AG04449 (cell line): Measurements from ENCODE around the gene CISD1.

ENCODE experiments used
- CTCF ChIA-PET: fragments of 350-600 bp; formaldehyde crosslinking; extraction: SDS; loops from one replicate; lab custom pipeline; 2021; ENCODE audit warnings: antibody characterized with exemption; lab: Yijun Ruan, JAX
- POLR2A ChIA-PET: fragments of 400-600, 350-600 bp; formaldehyde crosslinking; extraction: SDS; loops from one replicate; lab custom pipeline; 2020; ENCODE audit warnings: antibody characterized with exemption, inconsistent platforms; lab: Yijun Ruan, JAX
- DNase-seq: peaks from one replicate; pipeline ENCODE4 v3.0.0-alpha.2; 2010; ENCODE audit warnings: low read depth, low spot score
- H3K4me3 ChIP-seq: 2 replicates; pipeline ENCODE4 v1.5.1; 2011; ENCODE audit warnings: low read depth, mild to moderate bottlenecking, control low read depth, low read length
- TF ChIP-seq, protein P1 (sequence below): IDR thresholded peaks from one replicate; pipeline ENCODE4 v1.5.1; 2011; ENCODE audit warnings: mild to moderate bottlenecking, moderate library complexity, low read length, control low read depth, inconsistent platforms; ENCODE audit not compliant: insufficient read depth; ENCODE audit errors: missing control alignments

Gene CISD1

DNA sequence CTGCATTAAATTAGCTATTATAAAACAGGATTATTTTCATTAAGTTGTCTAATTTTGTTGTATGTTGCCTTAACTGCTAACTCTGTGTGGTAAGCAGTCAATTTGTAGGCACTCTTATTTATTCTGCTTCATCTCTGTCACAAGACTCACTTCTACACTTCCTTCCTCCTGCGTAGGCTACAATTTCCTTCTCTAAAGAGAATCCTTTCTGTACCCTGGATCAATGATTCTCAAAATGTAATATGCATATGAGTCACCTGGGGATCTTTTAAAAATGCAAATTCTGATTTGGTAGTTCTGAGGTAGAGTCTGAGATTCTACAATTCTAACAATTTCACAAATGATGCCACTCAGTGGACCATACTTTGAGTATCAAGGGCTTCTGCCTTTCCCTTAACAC is 61.5 kb downstream of the CISD1 start:
- H3K4me3 ChIP-seq = no peak overlapping the region
- TF ChIP-seq, protein P1, sequence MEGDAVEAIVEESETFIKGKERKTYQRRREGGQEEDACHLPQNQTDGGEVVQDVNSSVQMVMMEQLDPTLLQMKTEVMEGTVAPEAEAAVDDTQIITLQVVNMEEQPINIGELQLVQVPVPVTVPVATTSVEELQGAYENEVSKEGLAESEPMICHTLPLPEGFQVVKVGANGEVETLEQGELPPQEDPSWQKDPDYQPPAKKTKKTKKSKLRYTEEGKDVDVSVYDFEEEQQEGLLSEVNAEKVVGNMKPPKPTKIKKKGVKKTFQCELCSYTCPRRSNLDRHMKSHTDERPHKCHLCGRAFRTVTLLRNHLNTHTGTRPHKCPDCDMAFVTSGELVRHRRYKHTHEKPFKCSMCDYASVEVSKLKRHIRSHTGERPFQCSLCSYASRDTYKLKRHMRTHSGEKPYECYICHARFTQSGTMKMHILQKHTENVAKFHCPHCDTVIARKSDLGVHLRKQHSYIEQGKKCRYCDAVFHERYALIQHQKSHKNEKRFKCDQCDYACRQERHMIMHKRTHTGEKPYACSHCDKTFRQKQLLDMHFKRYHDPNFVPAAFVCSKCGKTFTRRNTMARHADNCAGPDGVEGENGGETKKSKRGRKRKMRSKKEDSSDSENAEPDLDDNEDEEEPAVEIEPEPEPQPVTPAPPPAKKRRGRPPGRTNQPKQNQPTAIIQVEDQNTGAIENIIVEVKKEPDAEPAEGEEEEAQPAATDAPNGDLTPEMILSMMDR = no peak
- DNase-seq = no peak
- ChIA-PET CTCF (no interaction called here), POLR2A (no interaction called here)

DNA sequence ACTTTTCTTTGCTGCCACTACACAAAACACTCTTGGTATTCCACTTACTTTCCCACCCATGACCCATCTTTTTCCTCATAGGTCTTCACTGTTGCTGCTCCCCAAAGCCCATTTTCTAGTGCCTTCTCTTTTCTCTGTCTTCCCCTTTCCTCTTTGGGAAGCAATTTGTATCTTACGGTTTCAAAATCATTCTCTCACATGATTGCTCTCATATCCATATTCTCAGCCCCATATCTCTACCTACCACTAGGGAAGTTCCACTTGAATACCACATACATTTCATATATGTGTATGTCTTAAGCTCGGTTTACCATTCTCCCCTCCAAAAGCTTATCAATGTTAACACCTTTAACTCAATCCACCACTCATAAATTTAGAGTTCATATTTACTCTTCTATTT is 62.7 kb downstream of the CISD1 start:
- DNase-seq = no peak
- TF ChIP-seq, protein P1 = no peak
- ChIA-PET CTCF (interaction anchor here (0.6 to 0.7 kb wide), 3 partner anchors 32 to 63 kb away, joined by 3 read pairs; partner anchors contain the start of gene CISD1), POLR2A (no interaction called here)
- H3K4me3 ChIP-seq = no peak overlapping the region

DNA sequence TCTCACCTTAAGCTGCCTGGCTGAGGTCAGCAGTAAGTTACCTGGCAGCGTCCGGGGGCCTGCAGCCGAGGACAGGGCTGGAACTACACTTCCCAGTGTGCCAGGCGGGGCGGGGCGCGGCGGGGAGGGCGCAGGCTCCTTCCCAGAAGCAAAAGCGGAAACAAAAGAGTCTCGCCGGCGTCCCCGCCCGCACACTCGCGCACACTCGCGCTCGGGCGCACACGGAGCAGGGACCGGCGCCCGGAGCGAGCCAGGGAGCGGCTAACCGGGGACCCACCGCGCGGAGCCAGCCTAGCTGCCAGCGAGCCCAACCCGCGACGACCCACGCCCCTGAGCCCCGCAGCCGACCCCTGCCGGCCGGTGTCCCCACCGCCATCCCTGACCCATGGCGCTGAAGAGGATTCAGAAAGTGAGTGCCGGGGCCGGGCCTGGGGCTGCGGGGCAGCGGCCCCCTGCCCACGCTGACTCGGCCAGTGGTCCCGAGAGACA is 65.9 kb downstream of the CISD1 start, which contains the start of gene UBE2D1:
UBE2D1 (plus strand) TSS at position 190 of the 489 bp plus-strand sequence; CDS start at position 386, 196 bp downstream.
- CTCF ChIA-PET = interaction anchor here (0.9 to 2.2 kb wide), 2 partner anchors 9 to 35 kb away, joined by 3 to 5 read pairs; no protein-coding TSS in a partner anchor
- POLR2A ChIA-PET = interaction anchor here (0.7 to 2.0 kb wide), 4 partner anchors 14 to 66 kb away, joined by 3 to 5 read pairs (median 4); partner anchors contain the start of gene CISD1

DNA sequence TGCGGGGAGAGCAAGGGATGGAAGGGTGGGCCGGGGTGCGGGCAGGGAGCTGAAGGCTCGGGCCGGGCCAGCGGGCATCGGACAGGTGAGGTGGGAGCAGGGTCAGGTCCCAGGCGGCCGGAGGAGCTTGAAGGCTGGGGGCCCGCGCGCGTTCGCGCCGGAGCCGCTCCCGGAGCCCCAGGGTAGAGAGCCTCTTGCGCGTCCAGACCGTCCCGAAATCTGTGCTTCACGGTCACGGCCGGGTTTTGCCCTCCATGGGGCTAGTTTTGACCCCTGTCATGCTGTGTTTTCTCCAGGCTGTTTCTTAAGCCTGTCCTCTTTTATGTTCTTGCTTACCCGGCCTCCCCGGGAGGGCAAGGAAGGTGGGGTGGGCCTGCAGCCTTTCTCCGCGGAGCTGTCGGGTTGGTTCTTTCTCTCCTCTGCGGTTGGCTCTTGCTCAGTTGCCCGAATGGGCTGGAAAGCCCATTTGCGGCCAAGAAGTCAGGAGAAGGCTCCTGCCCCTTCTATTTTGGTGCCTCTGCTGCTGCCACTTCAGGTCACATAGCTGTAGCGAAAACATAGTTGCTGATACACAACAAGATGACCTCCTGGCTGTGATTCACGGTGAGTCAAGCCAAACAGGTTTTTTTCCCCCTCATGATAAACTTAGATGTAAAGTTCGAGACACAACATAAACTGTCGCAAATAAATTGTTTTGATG is 66.5 kb downstream of the CISD1 start:
- TF ChIP-seq, protein P1 = no peak
- ChIA-PET CTCF (interaction anchor here (0.9 to 2.2 kb wide), 2 partner anchors 9 to 35 kb away, joined by 3 to 5 read pairs; no protein-coding TSS in a partner anchor), POLR2A (interaction anchor here (0.7 to 2.0 kb wide), 5 partner anchors 14 to 67 kb away, joined by 3 to 5 read pairs (median 4); partner anchors contain the start of genes CISD1 and TFAM)
- peak overlapping the region; percentile 79 for H3K4me3 ChIP-seq
- DNase-seq = no peak

More for the DNA sequence above, 65.9 kb downstream of the CISD1 start, which contains the start of gene UBE2D1:
- H3K4me3 ChIP-seq = peak within 1 kb of the TSS; percentile 79
- DNase-seq = no peak
- TF ChIP-seq, protein P1 = peak; percentile 45

DNA sequence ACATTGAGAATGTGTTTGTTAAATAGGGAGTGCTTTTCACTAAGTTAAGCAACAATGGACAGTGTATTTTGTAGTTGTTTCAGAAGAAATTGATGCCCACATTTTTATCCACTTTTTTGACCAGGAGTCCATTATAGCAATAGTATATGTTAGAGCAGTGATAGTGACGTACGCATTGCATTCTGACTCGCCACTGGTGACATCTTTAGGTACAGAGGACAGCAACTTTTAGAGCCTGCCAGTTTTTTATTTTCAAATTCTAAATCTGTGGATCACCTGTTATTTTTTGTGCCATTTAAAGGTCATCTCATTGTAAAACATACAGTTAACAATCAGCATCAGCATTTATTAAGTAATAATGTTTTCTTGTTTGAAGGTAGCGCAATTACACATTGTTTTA is 67.3 kb downstream of the CISD1 start:
- no peak for DNase-seq
- CTCF ChIA-PET = no interaction called here
- TF ChIP-seq, protein P1 = no peak
- H3K4me3 ChIP-seq = peak overlapping the region; percentile 79
- POLR2A ChIA-PET = interaction anchor here (1.0 kb wide), 1 partner anchor 49 kb away, joined by 3 read pairs; the partner anchor contains the start of gene TFAM
